Cardiac fibroblast (primary cell): ENCODE results near the gene ITGB2.

Experiments
- DNase-seq, 2 donors: peaks; one replicate each; pipeline versions ENCODE4 v3.0.0 to v3.0.0-alpha.2; 2010; ENCODE audit warnings: low read depth in 2 of 2
- H3K4me3 ChIP-seq, 2 donors: replicated peaks in 1 of 2; 1 replicate in 1 of 2; 2 replicates in 1 of 2; pipeline ENCODE4 v1.5.1; 2011; ENCODE audit warnings: low read depth in 2 of 2, low read length in 2 of 2, mild to moderate bottlenecking in 2 of 2, moderate library complexity in 1 of 2
- TF ChIP-seq, protein P1 (sequence below): IDR thresholded peaks from one replicate; pipeline ENCODE4 v1.5.1; 2011; ENCODE audit warnings: low read depth, mild to moderate bottlenecking, low read length, inconsistent platforms

ITGB2 gene

DNA sequence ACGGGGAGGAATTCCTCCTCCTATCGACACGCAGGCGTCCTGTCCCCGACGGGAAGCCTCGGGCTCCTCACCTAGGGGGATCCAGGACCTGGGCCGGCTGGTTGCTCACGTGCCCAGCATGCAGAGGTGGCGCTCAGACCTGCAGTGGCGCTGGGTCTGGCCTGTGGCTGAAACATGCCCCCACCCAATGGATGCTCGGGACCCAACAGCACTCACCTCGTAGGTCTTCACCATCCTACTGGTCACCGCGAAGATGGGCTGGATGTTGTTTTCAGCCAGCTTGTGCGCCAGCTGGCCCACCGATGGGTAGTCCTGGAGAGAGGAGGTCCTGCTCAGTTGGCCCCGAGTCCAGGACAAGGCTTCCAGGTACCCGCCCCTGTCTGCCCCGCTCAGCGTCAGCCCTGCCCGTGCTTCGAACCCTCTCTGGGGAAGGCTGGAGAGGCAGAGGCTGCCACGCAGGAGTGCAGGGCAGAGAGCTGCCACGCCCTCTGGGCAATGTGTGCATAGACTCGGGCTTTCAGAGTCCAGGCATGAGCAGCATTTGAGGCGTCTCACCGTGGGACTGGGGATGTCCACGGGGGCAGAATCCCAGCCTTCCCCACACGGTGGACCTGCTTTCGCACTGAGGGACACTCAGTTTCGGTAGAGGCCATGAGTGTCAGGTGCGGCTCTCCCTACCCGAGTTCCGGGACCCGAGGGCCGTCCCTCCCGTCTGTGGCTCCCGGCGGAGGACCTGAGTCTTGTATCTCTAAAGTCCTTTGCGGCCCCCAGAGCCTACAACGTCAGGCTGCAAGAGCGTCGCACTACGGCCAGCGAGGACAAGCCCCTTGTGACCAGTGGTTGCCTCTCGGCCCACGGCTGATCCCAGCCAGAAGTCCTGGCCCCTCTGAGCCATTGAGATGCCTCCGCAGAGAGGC is 21.6 kb downstream of the ITGB2 start:
- no peak for DNase-seq
- TF ChIP-seq, protein P1, sequence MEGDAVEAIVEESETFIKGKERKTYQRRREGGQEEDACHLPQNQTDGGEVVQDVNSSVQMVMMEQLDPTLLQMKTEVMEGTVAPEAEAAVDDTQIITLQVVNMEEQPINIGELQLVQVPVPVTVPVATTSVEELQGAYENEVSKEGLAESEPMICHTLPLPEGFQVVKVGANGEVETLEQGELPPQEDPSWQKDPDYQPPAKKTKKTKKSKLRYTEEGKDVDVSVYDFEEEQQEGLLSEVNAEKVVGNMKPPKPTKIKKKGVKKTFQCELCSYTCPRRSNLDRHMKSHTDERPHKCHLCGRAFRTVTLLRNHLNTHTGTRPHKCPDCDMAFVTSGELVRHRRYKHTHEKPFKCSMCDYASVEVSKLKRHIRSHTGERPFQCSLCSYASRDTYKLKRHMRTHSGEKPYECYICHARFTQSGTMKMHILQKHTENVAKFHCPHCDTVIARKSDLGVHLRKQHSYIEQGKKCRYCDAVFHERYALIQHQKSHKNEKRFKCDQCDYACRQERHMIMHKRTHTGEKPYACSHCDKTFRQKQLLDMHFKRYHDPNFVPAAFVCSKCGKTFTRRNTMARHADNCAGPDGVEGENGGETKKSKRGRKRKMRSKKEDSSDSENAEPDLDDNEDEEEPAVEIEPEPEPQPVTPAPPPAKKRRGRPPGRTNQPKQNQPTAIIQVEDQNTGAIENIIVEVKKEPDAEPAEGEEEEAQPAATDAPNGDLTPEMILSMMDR: no peak
- no peak overlapping the region for H3K4me3 ChIP-seq

DNA sequence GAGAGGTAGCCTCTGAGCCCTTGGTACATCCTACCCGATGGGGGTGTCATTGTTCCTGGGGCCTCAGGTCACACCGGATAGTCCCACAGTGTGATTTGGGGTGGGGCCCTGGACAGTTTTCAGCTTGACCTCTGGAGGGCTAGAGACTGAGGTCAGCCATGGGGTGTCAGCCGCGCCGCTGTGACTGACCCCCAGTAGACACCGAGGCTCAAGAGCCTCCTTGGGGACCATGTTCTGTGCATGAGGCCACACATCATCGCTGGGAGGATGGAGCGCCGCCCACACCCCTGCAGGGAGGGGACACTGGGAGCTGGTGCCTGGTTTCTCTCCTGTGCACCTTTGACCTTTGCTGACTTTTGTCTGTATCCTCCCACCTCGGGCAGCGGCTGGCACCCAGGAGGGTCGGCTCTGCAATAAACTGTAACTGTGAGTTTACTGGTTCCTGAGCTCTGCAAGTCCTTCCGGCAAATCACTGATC is 22.6 kb downstream of the ITGB2 start:
- DNase-seq: no peak
- TF ChIP-seq, protein P1: no peak
- no peak overlapping the region for H3K4me3 ChIP-seq

DNA sequence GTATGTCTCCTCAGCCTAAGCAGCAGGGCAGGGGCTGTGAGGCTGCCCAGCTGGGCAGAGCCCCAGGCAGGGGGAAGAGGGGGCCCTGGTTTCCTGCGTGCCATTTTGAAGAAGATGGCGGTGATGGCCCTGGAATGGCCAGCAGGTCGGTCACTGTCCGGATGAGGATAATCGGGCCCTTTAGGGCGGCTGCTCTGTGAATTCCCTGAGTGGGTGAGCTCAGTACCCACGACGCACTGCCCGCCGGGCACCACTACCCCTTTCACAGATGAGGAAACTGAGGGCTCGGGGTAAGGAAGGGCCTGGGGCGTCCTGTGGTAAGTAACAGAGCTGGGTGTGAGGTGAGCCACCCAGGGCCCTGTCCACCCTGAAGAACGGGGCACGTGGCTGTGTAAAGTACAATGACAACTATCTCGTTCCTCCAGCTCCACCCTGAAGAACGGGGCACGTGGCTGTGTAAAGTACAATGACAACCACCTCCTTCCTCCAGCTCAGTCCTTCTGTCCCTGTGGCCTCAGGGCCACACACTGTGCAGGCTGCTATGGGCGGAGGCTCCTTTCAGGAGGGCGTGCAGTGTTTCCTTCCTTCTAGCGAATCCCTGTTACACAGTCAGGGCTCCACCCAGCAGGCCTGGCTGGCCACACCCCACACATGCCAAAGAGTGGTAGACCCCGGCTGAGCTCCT is 23.2 kb downstream of the ITGB2 start:
- no peak overlapping the region for H3K4me3 ChIP-seq
- no peak for DNase-seq
- TF ChIP-seq, protein P1: no peak

DNA sequence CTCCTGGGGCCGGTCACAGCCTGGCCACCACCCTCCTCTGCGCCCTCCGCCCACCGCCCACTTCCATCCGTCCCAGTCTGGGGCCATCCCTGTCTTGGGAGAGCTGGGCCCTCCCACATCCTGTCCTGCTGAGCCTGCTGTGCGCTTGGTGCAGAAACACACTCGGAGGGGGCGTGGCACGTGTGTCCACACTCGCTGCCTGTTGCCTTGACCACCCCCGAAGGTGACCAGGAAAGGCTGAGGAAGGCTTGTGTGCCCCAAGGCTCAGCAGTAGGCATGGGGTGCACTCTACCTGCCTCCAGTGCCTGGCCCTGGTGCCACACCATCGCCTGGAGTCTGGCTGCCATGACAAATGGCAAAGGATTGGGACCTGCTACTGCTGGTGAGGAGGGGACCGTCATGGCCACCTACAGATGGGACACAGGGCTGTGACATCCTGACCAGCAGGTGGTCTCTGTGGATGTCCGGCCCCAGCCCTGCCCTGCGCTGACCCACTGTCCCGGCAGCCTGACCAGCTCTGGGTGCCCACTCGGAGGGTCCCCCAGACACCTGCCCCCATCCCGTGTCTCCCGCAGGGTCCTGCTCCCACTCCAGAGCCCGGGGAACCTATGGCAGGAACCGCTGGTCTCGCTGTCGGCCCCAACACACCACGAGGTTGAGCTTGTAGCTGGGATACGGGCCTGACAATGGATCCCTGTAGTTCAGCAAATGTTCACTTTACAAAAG is 24.0 kb downstream of the ITGB2 start:
- TF ChIP-seq, protein P1: no peak
- no peak for DNase-seq
- no peak overlapping the region for H3K4me3 ChIP-seq

DNA sequence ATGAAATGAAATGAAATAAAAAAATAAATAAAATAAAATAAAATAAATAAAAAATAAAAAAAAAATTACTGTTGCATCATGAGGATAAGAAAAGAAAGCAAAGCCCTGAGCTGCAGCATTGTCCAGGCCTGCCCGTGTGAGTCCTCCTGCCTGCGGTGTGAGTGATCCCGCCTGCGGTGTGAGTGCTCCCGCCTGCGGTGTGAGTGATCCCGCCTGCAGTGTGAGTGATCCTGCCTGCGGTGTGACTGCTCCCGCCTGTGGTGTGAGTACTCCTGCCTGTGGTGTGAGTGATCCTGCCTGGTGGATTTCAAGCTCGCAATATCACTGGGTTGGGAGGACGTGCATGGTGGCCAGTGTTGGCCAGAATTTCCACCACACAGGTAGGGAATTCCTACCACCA is 24.8 kb downstream of the ITGB2 start:
- H3K4me3 ChIP-seq: no peak overlapping the region
- TF ChIP-seq, protein P1: no peak
- DNase-seq: no peak

DNA sequence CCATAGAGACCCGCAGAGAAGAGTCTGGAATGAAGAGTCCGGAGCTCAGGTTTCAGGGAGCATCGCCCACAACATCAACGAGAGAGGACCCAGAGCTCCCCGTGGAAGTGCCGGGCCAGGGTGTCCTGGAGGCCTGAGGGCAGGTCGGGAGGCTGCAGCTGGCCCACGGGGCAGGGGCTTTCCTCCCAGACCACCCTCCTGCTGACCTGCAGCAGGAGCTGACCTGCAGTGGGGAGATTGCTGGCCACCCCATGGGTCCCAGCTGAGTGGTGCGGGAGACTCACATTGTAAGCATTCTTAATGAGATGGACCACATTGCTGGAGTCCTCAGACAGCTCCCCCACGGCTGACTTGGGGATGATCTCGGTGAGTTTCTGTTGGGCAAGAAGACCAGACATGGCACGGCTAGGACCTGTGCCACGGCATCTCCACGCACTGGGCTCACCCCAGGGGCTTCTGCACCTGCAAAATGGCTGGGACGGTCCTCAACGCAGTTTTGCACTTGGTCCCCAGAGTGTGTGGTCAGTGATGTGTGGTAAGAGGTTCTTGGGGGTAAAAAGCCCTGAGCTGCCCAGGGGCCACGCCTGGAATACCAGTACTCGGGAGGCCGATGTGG is 25.9 kb downstream of the ITGB2 start:
- TF ChIP-seq, protein P1: no peak
- no peak for DNase-seq
- no peak overlapping the region for H3K4me3 ChIP-seq
